PC-9 (cell line): ENCODE data around the gene ANKS4B. TPM values are rescaled to one million over a fixed set of nuclear protein-coding genes. Genes with fewer than 3 reads are reported as not detected.

ENCODE experiments used
- BruUV-seq: library from RNA; stranded (reverse); fragments of 400-500 nt; replicated peaks from 2 replicates; lab custom pipeline; 2021; lab: Mats Ljungman, UMichigan
- CTCF ChIA-PET: fragments of 300-600 bp; sonication (Branson Sonifier 250); formaldehyde crosslinking; loops from one replicate; lab custom pipeline; 2022; ENCODE audit warnings: antibody characterized with exemption; lab: Charles Lee
- POLR2A ChIA-PET: fragments of 300-600 bp; sonication (Branson Sonifier 250); formaldehyde crosslinking; loops from one replicate; lab custom pipeline; 2022; ENCODE audit warnings: antibody characterized with exemption; ENCODE audit not compliant: unreplicated experiment; lab: Charles Lee
- DNase-seq, 2 experiments: peaks; one replicate each; pipeline versions ENCODE4 v3.0.0 to v3.0.0-alpha.2; 2015 to 2022; ENCODE audit warnings: mixed read lengths in 1 of 2
- H2AFZ ChIP-seq: fragments of 200-600 bp; sonication (generic); 2 replicates; pipeline ENCODE4 v1.8.1; 2017; ENCODE audit warnings: antibody characterized with exemption
- H3F3A ChIP-seq: fragments of 200-600 bp; sonication (generic); 2 replicates; pipeline ENCODE4 v1.8.1; 2017; ENCODE audit warnings: antibody characterized with exemption, mild to moderate bottlenecking, low read depth; ENCODE audit not compliant: insufficient read depth
- H3K27ac ChIP-seq: fragments of 200-600 bp; sonication (generic); 2 replicates; pipeline ENCODE4 v1.6.1; 2016; ENCODE audit warnings: mixed run types
- H3K27me3 ChIP-seq: fragments of 200-600 bp; sonication (generic); 2 replicates; pipeline ENCODE4 v1.6.1; 2016; ENCODE audit warnings: low read depth, mixed run types; ENCODE audit not compliant: insufficient read depth
- H3K36me3 ChIP-seq: fragments of 200-600 bp; sonication (generic); 2 replicates; pipeline ENCODE4 v1.6.1; 2016; ENCODE audit warnings: low read depth, mixed run types
- H3K4me1 ChIP-seq: fragments of 200-600 bp; sonication (generic); replicated peaks from 2 replicates; pipeline ENCODE4 v1.6.1; 2016; ENCODE audit warnings: mixed run types; ENCODE audit not compliant: insufficient read depth
- H3K4me2 ChIP-seq: fragments of 200-600 bp; sonication (generic); 2 replicates; pipeline ENCODE4 v1.6.1; 2017; ENCODE audit warnings: mixed run types
- H3K4me3 ChIP-seq: fragments of 200-600 bp; sonication (generic); 2 replicates; pipeline ENCODE4 v1.6.1; 2016; ENCODE audit warnings: mixed run types
- H3K79me2 ChIP-seq: fragments of 200-600 bp; sonication (generic); 2 replicates; pipeline ENCODE4 v1.6.1; 2017; ENCODE audit warnings: low read depth, mixed run types
- H3K9me2 ChIP-seq: fragments of 200-600 bp; sonication (generic); 2 replicates; pipeline ENCODE4 v1.8.1; 2017; ENCODE audit warnings: mild to moderate bottlenecking; ENCODE audit not compliant: insufficient read depth
- H3K9me3 ChIP-seq: fragments of 200-600 bp; sonication (generic); 2 replicates; pipeline ENCODE4 v1.8.1; 2016; ENCODE audit warnings: low read depth; ENCODE audit not compliant: insufficient read depth
- H4K20me1 ChIP-seq: fragments of 200-600 bp; sonication (generic); 2 replicates; pipeline ENCODE4 v1.8.1; 2017; ENCODE audit not compliant: insufficient read depth
- EZH2 ChIP-seq: fragments of 200-600 bp; sonication (generic); IDR thresholded peaks from 2 replicates; pipeline ENCODE4 v1.8.0; 2017; ENCODE audit warnings: antibody characterized with exemption, low read depth
- intact Hi-C: fragments of 100-400 bp; cut with micrococcal nuclease; formaldehyde crosslinking; loops from one replicate; pipeline ENCODE4 v1.10.0; 2022; ENCODE audit not compliant: unreplicated experiment
- total RNA-seq: library from RNA; stranded (reverse); gene quantifications from 2 replicates; pipeline ENCODE4 v1.2.3, GENCODE V29; 2021
- TF ChIP-seq, protein P1 (sequence below): fragments of 200-600 bp; sonication (generic); conservative IDR thresholded peaks from 2 replicates; pipeline ENCODE4 v1.6.1; 2017; ENCODE audit warnings: mixed run types, antibody characterized with exemption, mild to moderate bottlenecking, moderate library complexity

Gene ANKS4B
- total RNA-seq, 1 experiment from 2014 or later: not detected

DNA sequence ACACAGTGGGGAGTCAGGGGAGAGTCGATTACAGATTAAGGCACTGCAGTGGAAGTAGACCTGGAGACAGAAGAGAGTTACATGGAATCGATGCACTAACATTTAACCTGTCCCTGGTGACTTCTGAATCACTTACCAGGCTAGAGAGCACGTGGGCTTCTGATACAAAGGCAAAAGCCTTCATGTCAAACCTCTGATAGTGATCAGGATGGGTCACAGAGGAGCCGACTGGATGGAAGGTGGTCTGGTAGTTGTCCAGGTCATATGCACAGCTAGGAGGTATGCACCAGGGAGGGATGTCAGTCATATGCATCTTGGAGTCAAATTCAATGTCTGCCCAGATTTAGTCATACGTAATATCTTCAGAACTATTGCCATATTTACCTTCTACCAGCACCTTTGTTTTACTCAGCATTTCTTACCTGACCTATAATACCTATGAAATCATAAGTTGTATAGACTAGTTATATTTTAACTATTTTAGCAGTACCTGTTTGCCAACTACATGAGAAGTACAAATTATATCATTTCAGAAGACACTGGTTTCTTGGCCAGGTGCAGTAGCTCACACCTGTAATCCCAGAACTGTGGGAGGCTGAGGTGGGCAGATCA lies 33.8 kb upstream of the ANKS4B start:
- no peak overlapping the region for H3K4me3 ChIP-seq
- intact Hi-C loops: no loop called here
- POLR2A ChIA-PET: interaction anchor here (0.6 kb wide), 1 partner anchor 13 kb away, joined by 6 read pairs; no protein-coding TSS in a partner anchor
- no TSS peak for BruUV-seq
- no peak overlapping the region for H3K27ac ChIP-seq
- no peak overlapping the region for H3K4me2 ChIP-seq
- H3K79me2 ChIP-seq: no peaks in the 10 kb centered on the region
- no peaks in the 10 kb centered on the region for H3K4me1 ChIP-seq
- CTCF ChIA-PET: no interaction called here
- no peak for DNase-seq
- TF ChIP-seq EZH2: no peak
- H3K27me3 ChIP-seq: peaks cover 73% of the 10 kb centered on the region
- H3K9me3 ChIP-seq: no peaks in the 10 kb centered on the region
- H3K9me2 ChIP-seq: no peaks in the 10 kb centered on the region
- H3F3A ChIP-seq: no peaks in the 10 kb centered on the region
- no peak overlapping the region for H2AFZ ChIP-seq
- H4K20me1 ChIP-seq: no peaks in the 10 kb centered on the region
- H3K36me3 ChIP-seq: no peaks in the 10 kb centered on the region

DNA sequence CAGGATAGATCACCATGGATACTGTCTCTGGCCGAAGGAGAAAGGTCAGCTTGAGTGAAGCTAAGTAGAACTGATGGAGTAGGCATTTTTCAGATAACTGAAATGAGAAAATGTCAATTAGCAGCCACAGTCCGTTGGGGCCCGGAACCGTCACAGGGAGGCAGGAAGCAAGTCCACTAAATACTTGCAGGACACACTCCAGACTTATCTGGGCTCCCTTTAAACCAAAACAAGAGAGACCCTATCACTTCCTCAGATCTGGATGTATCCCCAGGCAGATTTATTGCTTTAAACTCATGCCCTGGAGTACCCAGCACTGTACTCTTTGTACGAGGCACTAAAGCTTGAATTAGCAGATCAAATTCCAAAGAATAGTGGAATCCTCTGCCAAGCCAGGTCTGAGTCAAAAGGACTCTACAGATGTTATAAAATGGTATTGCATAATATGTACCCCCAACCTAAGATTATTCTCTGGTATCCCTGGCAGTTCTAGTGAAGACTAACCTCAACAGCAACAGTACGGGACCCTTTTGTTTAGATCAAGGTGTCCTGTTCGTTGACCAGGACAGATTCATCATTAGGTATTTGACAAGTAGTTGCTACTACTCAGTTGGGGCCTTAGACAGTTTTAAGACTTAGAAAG lies 30.2 kb upstream of the ANKS4B start:
- intact Hi-C loops: no loop called here
- Histone ChIP-seq H3K27ac (no peak overlapping the region), H3K79me2 (no peaks in the 10 kb centered on the region), H3K27me3 (peaks cover 64% of the 10 kb centered on the region), H3K9me2 (no peaks in the 10 kb centered on the region), H3K4me2 (no peak overlapping the region), H2AFZ (no peak overlapping the region), H3K9me3 (no peaks in the 10 kb centered on the region), H3F3A (no peaks in the 10 kb centered on the region), H4K20me1 (no peaks in the 10 kb centered on the region), H3K4me1 (no peaks in the 10 kb centered on the region), H3K36me3 (no peaks in the 10 kb centered on the region), H3K4me3 (no peak overlapping the region)
- BruUV-seq: no TSS peak
- no peak for DNase-seq
- POLR2A ChIA-PET: no interaction called here
- TF ChIP-seq, protein P1, sequence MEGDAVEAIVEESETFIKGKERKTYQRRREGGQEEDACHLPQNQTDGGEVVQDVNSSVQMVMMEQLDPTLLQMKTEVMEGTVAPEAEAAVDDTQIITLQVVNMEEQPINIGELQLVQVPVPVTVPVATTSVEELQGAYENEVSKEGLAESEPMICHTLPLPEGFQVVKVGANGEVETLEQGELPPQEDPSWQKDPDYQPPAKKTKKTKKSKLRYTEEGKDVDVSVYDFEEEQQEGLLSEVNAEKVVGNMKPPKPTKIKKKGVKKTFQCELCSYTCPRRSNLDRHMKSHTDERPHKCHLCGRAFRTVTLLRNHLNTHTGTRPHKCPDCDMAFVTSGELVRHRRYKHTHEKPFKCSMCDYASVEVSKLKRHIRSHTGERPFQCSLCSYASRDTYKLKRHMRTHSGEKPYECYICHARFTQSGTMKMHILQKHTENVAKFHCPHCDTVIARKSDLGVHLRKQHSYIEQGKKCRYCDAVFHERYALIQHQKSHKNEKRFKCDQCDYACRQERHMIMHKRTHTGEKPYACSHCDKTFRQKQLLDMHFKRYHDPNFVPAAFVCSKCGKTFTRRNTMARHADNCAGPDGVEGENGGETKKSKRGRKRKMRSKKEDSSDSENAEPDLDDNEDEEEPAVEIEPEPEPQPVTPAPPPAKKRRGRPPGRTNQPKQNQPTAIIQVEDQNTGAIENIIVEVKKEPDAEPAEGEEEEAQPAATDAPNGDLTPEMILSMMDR: no peak
- TF ChIP-seq EZH2: no peak
- CTCF ChIA-PET: no interaction called here

DNA sequence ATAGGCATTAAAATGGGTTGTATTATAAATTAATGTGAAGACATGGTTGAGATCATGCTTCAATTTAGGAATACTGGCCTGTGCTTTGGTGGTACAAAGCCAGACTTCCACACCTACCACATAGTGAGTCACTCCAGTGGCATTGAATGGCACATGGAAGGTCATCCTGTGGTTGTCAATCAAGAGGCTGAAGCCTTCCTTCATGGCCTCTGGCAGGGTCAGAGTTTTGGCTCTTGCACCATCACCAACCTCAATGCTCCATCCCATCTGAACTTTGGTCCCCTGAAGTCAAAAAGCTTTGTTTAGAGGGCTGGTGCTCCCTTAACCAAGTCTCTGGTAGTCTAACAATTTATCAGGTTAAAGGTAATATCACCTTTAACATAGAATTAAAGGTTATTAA lies 28.2 kb upstream of the ANKS4B start:
- Histone ChIP-seq H3K4me2 (no peak overlapping the region), H3K9me2 (no peaks in the 10 kb centered on the region), H3F3A (no peaks in the 10 kb centered on the region), H4K20me1 (no peaks in the 10 kb centered on the region), H3K9me3 (no peaks in the 10 kb centered on the region), H3K79me2 (no peaks in the 10 kb centered on the region), H3K4me1 (no peaks in the 10 kb centered on the region), H3K27ac (no peak overlapping the region), H2AFZ (no peak overlapping the region), H3K4me3 (no peak overlapping the region), H3K36me3 (no peaks in the 10 kb centered on the region), H3K27me3 (peaks cover 59% of the 10 kb centered on the region)
- CTCF ChIA-PET: no interaction called here
- intact Hi-C loops: no loop called here
- POLR2A ChIA-PET: no interaction called here
- no peak for DNase-seq
- BruUV-seq: no TSS peak
- TF ChIP-seq, protein P1: no peak
- TF ChIP-seq EZH2: no peak
